Stimulated activated CD4-positive, alpha-beta T cell treated with anti-CD3 and anti-CD28 coated beads, Interleukin-12 subunit alpha, Interleukin-12 subunit beta, amount 100 ng/mL, for 48 hours (primary cell): ENCODE results near the gene XPNPEP2.
A peak's percentile ranks its signal among the peaks of the same experiment; 100 is the strongest.

ENCODE experiments used
- DNase-seq, 3 donors: peaks; one replicate each; pipeline ENCODE4 v3.0.0-alpha.2; 2020; ENCODE audit warnings: low read depth in 2 of 3, low spot score in 1 of 3

The XPNPEP2 gene

DNA sequence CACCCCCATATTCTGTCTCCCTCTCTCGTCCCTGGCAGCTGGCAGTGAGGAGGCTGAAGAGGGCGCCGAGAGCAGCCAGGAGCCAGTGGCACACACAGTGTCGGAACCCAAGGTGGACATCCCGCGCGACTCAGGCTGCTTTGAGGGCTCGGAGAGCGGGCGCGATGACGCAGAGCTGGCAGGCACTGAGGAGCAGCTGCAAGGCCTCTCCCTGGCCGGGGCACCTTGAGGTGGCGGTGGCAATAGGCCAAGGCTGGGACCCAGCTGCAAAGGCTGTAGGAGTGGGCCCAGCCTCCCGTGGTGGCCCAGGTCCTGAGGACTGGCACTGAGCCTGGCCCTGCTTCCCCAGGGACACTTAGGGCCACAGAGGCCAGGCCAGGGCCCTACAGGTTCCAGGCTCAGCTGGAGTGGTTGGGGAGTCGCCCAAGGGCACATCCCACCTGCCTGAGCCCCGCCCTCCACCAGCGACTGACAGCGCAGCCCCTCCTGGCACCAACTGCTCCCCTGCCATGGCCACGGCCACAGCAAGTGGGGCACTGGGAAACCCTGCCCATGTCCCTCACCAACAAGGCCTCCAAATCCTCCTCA lies 54.9 kb downstream of the XPNPEP2 start:
- no peak for DNase-seq

DNA sequence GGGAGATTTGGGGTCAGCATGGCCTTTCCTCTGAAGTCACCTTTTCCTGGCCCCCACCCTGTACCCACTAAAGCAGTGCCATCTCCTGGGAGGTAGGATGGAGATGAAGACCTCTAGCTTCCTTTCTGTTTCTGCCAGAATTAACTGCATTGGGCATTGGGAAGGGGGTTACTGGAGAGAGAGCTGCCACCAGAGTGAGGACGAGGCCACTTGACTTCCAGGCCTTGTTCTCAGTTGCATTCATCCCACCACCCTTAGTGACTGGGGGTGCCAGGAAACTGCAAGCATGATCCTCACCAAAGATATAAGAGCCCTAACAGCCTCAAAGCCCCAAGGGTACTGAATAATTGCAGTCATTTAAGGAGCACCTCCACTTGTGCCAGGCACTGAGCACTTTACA lies 56.8 kb downstream of the XPNPEP2 start:
- DNase-seq, result no peak

DNA sequence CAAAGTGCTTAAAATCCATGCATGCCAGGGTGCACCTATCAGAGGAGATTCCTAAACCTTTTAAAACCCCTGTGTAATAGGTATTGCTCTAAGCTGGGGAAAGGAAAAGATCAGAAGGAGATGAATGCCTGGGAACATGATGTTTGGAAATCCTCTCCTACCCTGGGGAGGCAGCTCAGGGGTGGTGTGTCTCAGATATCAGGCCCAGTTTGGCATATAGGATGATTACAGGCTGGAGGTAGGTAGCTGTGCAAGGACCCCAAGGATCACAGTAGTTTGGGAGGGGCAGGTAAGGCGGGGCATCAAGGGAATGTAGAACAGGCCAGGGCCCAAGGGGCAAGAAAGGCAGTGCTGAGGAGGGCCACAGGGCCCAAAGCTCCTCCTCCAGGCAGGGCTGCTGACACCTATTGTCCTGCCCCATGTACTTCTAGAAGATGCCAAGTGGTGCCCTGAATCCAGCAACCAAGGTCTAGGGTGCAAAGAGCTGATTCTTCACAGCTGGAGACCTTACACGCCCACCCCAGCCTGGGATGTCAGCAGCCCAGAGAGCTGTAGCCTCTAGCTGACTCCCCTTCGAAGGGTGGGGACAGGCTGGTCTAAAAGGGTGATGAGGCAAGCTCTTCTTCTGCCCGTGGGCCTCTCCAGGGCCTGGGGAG lies 58.6 kb downstream of the XPNPEP2 start:
- DNase-seq, result no peak

DNA sequence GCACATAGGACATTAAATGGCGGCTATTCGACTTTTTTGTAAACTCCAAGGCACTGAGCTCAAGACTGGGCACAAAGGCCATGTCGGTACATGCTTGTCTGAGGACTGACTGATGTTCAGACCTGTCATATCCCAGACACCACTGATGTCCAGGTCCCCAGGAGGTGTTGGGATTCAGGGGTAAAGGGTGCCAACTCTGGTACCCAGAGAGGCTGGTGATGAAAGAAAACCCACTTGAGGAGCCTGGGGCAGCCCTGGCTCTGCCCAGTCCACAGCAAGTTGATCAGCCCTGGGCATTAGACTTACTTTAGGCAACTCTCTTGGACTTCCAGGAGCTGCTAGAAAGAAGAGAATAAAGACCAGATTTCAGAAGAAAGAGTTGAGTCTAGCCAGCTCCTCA lies 59.7 kb downstream of the XPNPEP2 start:
- no peak for DNase-seq

DNA sequence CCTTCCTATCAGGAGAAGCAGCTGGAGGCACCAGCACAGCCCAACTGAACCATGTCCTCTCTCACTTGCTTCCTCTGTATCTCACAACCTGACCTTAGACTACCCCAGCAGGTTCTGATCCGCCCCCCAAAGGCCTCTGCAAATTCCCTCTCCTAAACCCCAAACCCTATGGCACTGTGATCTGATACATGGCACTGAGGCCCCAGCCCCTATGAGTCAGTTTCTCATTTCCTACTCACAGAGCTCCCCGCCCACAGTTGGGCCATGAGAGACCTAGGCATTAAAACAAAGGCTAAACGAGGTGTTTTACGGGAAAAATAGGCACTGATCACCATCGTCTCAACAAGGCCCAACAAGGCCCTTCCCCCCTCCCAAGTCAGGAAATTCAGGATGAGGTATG lies 60.1 kb downstream of the XPNPEP2 start:
- peak in 1 of 3 donors; percentile 29 for DNase-seq

DNA sequence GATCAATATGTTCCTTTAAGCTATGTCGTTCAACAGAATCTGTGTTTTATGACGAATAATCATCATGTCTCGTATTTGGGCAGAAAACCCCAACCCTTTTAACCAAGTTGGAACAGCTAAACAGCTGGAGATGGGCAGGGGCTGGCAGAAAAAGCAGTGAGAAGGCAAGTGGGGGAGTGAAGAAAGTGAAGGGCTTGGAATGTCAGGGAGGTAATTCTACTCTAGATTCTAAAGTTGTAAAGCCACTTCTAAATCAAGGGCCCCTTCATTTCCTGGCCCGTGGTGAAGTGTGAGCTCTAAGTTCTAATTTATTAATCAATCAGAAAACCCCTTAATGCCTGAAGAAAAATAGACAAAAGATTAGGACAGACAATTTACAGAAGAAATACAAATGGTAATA lies 61.4 kb downstream of the XPNPEP2 start:
- DNase-seq, result no peak

DNA sequence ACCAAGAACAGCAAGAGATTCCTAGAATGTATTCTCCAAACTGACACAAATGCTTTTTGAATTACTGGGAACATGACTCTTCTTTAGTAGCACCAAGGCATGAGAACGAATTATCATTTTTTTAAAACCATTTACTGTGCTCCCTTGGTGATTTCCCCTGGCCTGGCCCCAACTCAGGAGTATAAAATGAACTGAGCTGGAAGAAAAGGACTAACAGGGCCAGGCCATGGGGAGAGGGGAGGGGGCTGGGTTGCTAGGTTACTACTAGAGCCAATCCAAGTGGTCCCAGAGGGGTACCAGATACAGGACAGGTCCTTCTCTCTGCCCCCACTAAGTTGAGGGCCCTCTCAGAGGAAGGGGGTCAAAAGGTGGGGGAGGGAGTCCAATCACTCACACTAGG lies 64.1 kb downstream of the XPNPEP2 start:
- DNase-seq, result no peak

DNA sequence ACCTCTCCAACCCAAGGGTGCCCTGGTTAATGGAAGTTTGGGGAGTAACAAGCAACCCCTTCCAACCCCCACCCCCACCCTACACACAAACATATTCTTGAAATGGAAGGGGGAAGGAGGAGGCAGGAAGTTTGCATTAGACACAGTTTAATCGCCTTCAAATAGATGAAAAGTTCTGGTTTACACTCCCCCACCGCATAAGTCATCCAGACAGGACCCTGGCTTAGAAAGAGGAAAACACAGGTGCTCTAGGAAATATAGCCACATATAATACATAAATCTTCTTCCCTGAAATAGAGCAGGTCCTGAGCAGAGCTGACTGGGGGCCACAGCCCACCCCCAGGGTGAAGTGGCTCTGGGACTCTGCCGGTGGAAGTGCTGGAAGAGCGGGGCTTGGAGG lies 66.0 kb downstream of the XPNPEP2 start:
- DNase-seq, result no peak

DNA sequence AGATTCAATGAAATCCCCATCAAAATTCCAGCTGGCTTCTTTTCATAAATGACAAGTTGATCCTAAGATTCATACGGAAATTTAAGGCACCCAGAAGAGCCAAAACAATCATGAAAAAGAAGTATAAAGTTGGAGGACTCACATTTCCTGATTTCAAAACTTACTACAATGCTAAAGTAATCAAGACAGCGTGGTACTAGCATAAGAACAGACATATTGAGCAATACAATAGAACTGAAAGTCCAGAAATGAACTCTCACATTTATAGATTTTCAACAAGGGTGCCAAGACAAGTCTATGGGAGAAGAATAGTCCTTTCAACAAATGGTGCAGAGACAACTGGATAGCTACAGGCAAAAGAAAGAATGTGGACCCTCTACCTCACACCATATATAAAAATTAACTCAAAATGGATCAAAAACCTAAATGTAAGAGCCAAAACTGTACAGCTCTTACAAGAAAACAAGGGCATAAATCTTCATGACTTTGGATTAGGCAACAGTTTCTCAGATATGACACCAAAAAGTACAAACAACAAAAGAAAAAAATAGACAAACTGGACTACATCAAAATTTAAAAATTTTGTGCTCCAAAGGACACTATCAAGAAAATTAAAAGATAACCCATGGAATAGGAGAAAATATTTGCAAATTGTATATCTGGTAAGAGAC lies 69.5 kb downstream of the XPNPEP2 start:
- no peak for DNase-seq

DNA sequence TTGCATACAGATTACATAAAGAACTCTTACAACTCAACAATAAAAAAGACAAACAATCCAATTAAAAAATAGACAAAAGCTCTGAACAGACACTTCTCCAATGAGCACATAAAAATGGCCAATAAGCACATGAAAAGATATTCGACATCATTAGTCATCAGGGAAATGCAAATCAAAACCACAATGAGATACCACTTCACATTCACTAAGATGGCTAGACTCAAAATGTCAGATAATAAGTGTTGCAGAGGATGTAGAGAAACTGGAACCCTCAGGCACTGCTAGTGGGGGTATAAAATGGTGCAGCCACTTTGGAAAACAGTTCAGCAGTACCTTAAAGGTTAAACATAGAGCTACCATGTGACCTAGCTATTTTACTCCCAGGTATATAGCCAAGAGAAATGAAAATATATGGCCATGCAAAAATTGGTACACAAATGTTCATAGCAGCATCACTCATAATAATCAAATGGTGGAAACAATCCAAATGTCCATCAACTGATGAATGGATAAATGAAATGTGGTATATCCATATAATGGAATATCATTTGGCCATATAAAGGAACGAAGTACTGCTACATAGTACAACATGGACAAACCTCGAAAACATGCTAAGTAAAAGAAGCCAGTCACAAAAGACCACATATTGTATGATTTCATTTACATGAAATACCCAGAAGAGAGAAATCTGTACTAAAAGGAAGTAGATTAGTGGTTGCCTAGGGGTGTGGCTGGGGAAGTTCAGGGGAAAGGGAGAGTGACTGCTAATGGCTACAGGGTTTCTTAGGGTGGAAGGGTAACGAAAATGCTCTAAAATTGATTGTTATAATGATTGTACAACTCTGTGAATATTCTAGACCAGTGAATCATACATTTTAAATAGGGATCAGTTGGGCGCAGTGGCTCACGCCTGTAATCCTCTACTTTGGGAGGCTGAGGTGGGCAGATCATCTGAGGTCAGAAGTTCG lies 70.3 kb downstream of the XPNPEP2 start:
- no peak for DNase-seq

DNA sequence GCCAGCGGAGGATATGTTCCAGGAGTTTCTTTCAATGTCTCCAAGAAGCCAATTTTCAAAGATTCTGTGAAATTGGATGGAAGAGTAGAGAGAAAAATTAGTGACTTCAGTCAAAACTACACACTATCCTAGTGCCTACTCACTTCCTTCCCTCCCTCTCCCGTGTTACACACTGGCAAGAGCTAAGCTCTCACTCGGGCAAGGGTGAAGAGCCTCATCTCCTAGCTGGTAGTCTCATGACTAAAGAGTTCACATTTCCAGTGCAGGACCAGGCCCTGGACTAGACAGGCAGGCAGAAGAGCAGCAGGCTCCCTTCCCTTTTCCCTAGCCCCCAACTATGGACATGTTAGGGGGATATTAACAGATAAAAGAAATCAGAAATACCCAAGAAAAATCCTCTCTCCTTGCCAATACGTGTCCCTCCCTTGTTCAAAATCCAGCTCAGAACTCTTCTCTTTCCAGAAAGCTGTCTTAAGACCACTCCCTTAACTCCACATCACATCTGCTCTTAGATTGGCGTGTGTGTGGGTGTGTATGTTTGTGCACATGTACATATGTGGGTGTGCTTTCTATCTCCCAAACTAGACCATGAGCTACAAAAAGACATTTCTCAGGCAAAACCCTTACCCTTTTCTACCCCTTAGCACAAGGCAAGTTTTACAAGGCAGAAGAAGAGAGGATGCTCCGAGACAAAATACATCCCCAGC lies 75.0 kb downstream of the XPNPEP2 start:
- DNase-seq, result no peak

DNA sequence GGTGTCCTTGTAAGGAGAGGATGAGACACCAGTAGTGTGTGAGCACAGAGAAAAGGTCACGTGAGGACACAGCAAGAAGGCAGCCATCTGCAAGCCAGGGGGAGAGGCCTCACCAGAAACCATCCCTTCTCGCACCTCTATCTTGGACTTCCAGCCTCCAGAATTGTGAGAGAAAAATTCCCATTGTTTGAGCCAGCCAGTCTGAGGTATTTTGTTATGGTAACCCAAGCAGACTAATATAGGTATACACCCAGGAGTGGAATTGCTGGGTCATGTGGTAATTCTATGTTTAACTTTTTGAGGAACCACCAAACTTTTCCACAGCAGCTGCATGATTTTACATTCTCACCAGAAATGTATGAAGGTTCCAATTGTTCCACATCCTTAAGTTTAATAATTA lies 79.3 kb downstream of the XPNPEP2 start:
- no peak for DNase-seq
